Measurements from ENCODE around the gene SLC5A10.

The SLC5A10 gene

GRCh38 chr17:18956581-18956980 is 4.6 kb downstream of the SLC5A10 start:
- no peak for TF ChIP-seq EZH2 (IDR thresholded peaks at IDR 0.05; ENCODE audit: borderline replicate concordance, low read length)
- TF ChIP-seq, protein P1, sequence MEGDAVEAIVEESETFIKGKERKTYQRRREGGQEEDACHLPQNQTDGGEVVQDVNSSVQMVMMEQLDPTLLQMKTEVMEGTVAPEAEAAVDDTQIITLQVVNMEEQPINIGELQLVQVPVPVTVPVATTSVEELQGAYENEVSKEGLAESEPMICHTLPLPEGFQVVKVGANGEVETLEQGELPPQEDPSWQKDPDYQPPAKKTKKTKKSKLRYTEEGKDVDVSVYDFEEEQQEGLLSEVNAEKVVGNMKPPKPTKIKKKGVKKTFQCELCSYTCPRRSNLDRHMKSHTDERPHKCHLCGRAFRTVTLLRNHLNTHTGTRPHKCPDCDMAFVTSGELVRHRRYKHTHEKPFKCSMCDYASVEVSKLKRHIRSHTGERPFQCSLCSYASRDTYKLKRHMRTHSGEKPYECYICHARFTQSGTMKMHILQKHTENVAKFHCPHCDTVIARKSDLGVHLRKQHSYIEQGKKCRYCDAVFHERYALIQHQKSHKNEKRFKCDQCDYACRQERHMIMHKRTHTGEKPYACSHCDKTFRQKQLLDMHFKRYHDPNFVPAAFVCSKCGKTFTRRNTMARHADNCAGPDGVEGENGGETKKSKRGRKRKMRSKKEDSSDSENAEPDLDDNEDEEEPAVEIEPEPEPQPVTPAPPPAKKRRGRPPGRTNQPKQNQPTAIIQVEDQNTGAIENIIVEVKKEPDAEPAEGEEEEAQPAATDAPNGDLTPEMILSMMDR (IDR thresholded peaks at IDR 0.05; ENCODE audit: low read length): no peak
- no peaks in the 10 kb centered on the region for H3K4me1 ChIP-seq (ENCODE audit: insufficient read depth, low read length, severe bottlenecking)
- H4K20me1 ChIP-seq (ENCODE audit: insufficient read depth, low read length): no peaks in the 10 kb centered on the region
- no peaks in the 10 kb centered on the region for H3K9me2 ChIP-seq (ENCODE audit: low read depth, low read length)
- H3K27ac ChIP-seq (ENCODE audit: low read depth, low read length, poor library complexity, severe bottlenecking): no peak overlapping the region
- H3K4me2 ChIP-seq (ENCODE audit: low read length): no peak overlapping the region
- H3F3A ChIP-seq (ENCODE audit: insufficient read depth, low read length): no peaks in the 10 kb centered on the region
- no peaks in the 10 kb centered on the region for H3K9me3 ChIP-seq (ENCODE audit: low read length)
- H3K9ac ChIP-seq (ENCODE audit: low read length): no peak overlapping the region
- no peak overlapping the region for H2AFZ ChIP-seq (ENCODE audit: low read length)
- no peaks in the 10 kb centered on the region for H3K36me3 ChIP-seq (ENCODE audit: insufficient read depth, low read length)
- no peaks in the 10 kb centered on the region for H3K27me3 ChIP-seq (ENCODE audit: insufficient read depth, low read length)
- no peak overlapping the region for H3K4me3 ChIP-seq (ENCODE audit: low read depth, low read length, poor library complexity, severe bottlenecking)
- no peaks in the 10 kb centered on the region for H3K79me2 ChIP-seq (ENCODE audit: insufficient read depth, low read length)

DNA sequence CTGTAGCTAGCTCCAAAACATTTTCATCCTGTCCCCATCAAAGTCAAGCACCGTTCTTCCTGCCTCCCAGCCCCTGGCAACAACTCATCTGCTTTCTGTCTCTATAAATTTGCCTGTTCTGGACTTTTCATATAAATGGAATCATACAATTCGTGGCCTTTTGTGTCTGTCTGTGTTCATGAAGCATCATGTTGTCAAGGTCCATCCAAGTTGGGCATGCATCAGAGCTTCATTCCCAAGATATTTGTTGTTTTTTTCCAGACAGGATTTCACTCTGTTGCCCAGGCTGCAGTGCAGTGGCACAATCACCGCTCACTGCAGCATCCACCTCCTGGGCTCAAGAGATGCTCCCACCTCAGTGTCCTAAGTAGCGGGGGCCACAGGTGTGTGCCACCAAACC is 5.9 kb downstream of the SLC5A10 start:
- Histone ChIP-seq H3K27ac (ENCODE audit: low read depth, low read length, poor library complexity, severe bottlenecking) (no peak overlapping the region), H4K20me1 (ENCODE audit: insufficient read depth, low read length) (no peaks in the 10 kb centered on the region), H3F3A (ENCODE audit: insufficient read depth, low read length) (no peaks in the 10 kb centered on the region), H3K79me2 (ENCODE audit: insufficient read depth, low read length) (no peaks in the 10 kb centered on the region), H3K36me3 (ENCODE audit: insufficient read depth, low read length) (no peaks in the 10 kb centered on the region), H3K9ac (ENCODE audit: low read length) (no peak overlapping the region), H3K9me3 (ENCODE audit: low read length) (no peaks in the 10 kb centered on the region), H2AFZ (ENCODE audit: low read length) (no peak overlapping the region), H3K4me1 (ENCODE audit: insufficient read depth, low read length, severe bottlenecking) (no peaks in the 10 kb centered on the region), H3K9me2 (ENCODE audit: low read depth, low read length) (no peaks in the 10 kb centered on the region), H3K27me3 (ENCODE audit: insufficient read depth, low read length) (no peaks in the 10 kb centered on the region), H3K4me2 (ENCODE audit: low read length) (no peak overlapping the region), H3K4me3 (ENCODE audit: low read depth, low read length, poor library complexity, severe bottlenecking) (no peak overlapping the region)
- TF ChIP-seq, protein P1 (IDR thresholded peaks at IDR 0.05; ENCODE audit: low read length): no peak
- no peak for TF ChIP-seq EZH2 (IDR thresholded peaks at IDR 0.05; ENCODE audit: borderline replicate concordance, low read length)

GRCh38 chr17:18958611-18959010 is 6.6 kb downstream of the SLC5A10 start:
- no peak overlapping the region for H3K27ac ChIP-seq (ENCODE audit: low read depth, low read length, poor library complexity, severe bottlenecking)
- no peaks in the 10 kb centered on the region for H3K27me3 ChIP-seq (ENCODE audit: insufficient read depth, low read length)
- H3K9me2 ChIP-seq (ENCODE audit: low read depth, low read length): no peaks in the 10 kb centered on the region
- H3K4me2 ChIP-seq (ENCODE audit: low read length): no peak overlapping the region
- no peaks in the 10 kb centered on the region for H4K20me1 ChIP-seq (ENCODE audit: insufficient read depth, low read length)
- H3K36me3 ChIP-seq (ENCODE audit: insufficient read depth, low read length): no peaks in the 10 kb centered on the region
- H2AFZ ChIP-seq (ENCODE audit: low read length): no peak overlapping the region
- no peaks in the 10 kb centered on the region for H3F3A ChIP-seq (ENCODE audit: insufficient read depth, low read length)
- no peaks in the 10 kb centered on the region for H3K9me3 ChIP-seq (ENCODE audit: low read length)
- H3K4me1 ChIP-seq (ENCODE audit: insufficient read depth, low read length, severe bottlenecking): no peaks in the 10 kb centered on the region
- TF ChIP-seq, protein P1 (IDR thresholded peaks at IDR 0.05; ENCODE audit: low read length): no peak
- no peak for TF ChIP-seq EZH2 (IDR thresholded peaks at IDR 0.05; ENCODE audit: borderline replicate concordance, low read length)
- H3K4me3 ChIP-seq (ENCODE audit: low read depth, low read length, poor library complexity, severe bottlenecking): no peak overlapping the region
- H3K79me2 ChIP-seq (ENCODE audit: insufficient read depth, low read length): no peaks in the 10 kb centered on the region
- no peak overlapping the region for H3K9ac ChIP-seq (ENCODE audit: low read length)
